Parathyroid adenoma (tissue), 2 donors: Measurements from ENCODE around the gene SDHB.

Experiments used
- H2AFZ ChIP-seq: fragments of 300-600 bp; sonication (generic); one replicate; pipeline ENCODE4 v1.7.0; 2017; ENCODE audit warnings: antibody characterized with exemption, mild to moderate bottlenecking
- H3K27ac ChIP-seq: fragments of 300-600 bp; sonication (generic); one replicate; pipeline ENCODE4 v1.7.0; 2017
- H3K27me3 ChIP-seq: fragments of 300-600 bp; sonication (generic); one replicate; pipeline ENCODE4 v1.7.0; 2017; ENCODE audit warnings: low read length; ENCODE audit not compliant: control insufficient read depth, insufficient read depth
- H3K36me3 ChIP-seq: fragments of 300-600 bp; sonication (generic); one replicate; pipeline ENCODE4 v1.7.0; 2017; ENCODE audit warnings: low read length; ENCODE audit not compliant: control insufficient read depth, insufficient read depth
- H3K4me1 ChIP-seq: fragments of 300-600 bp; sonication (generic); one replicate; pipeline ENCODE4 v1.7.0; 2017; ENCODE audit warnings: control low read depth
- H3K4me2 ChIP-seq: fragments of 300-600 bp; sonication (generic); one replicate; pipeline ENCODE4 v1.7.0; 2017; ENCODE audit warnings: low read length
- H3K4me3 ChIP-seq: fragments of 300-600 bp; sonication (generic); one replicate; pipeline ENCODE4 v1.7.0; 2017; ENCODE audit warnings: low read depth, low read length
- H3K79me2 ChIP-seq: fragments of 300-600 bp; sonication (generic); one replicate; pipeline ENCODE4 v1.7.0; 2017; ENCODE audit warnings: control low read depth
- H3K9ac ChIP-seq: fragments of 300-600 bp; sonication (generic); one replicate; pipeline ENCODE4 v1.7.0; 2017; ENCODE audit warnings: mild to moderate bottlenecking
- H3K9me3 ChIP-seq: fragments of 300-600 bp; sonication (generic); one replicate; pipeline ENCODE4 v1.7.0; 2017; ENCODE audit warnings: low read length; ENCODE audit not compliant: control insufficient read depth
- CTCF ChIP-seq: fragments of 300-600 bp; sonication (generic); IDR thresholded peaks from one replicate; pipeline ENCODE4 v1.7.0; 2017; ENCODE audit warnings: antibody characterized with exemption, mild to moderate bottlenecking
- donor health status: primary hyperparathyroidism.

Gene SDHB

DNA sequence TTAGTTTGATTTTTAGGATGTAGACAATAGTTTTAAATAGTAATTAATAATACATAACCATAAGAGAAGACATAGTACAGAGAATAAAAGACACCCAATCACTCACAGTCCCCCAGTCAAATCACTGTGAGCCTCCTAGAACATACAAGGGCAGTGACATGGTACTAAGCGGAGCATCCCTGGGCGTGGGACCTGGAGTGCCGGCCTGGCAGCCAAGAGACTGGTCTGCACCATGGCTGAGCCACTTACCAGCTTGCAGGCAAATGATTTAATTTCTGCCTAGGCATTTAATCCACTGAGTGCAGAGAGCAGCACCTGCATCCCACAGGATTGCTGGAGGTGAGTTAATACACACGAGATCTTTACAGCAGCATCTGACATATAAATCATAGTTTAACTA lies 20.4 kb downstream of the SDHB start:
- no peak overlapping the region for H2AFZ ChIP-seq
- H3K4me3 ChIP-seq: no peak overlapping the region
- no peaks in the 10 kb centered on the region for H3K36me3 ChIP-seq
- no peaks in the 10 kb centered on the region for H3K9me3 ChIP-seq
- no peaks in the 10 kb centered on the region for H3K79me2 ChIP-seq
- no peak overlapping the region for H3K4me2 ChIP-seq
- no peak for TF ChIP-seq CTCF
- no peak overlapping the region for H3K27ac ChIP-seq
- H3K27me3 ChIP-seq: no peaks in the 10 kb centered on the region
- H3K4me1 ChIP-seq: peaks cover under 1% of the 10 kb centered on the region
- H3K9ac ChIP-seq: no peak overlapping the region

- H3K79me2 ChIP-seq: no peaks in the 10 kb centered on the region
- no peak overlapping the region for H3K4me2 ChIP-seq
- no peak for TF ChIP-seq CTCF
- no peaks in the 10 kb centered on the region for H3K27me3 ChIP-seq
- no peaks in the 10 kb centered on the region for H3K9me3 ChIP-seq
- H3K4me3 ChIP-seq: no peak overlapping the region
- H3K9ac ChIP-seq: no peak overlapping the region
- no peaks in the 10 kb centered on the region for H3K36me3 ChIP-seq
- H3K27ac ChIP-seq: no peak overlapping the region
- H3K4me1 ChIP-seq: peaks cover 5% of the 10 kb centered on the region
- H2AFZ ChIP-seq: no peak overlapping the region
These were observed 21.1 kb downstream of the SDHB start for GRCh38 chr1:17032741-17033140.

GRCh38 chr1:17031436-17031835 lies 22.4 kb downstream of the SDHB start:
- no peak overlapping the region for H3K27ac ChIP-seq
- no peak overlapping the region for H3K4me2 ChIP-seq
- H3K4me3 ChIP-seq: no peak overlapping the region
- no peaks in the 10 kb centered on the region for H3K9me3 ChIP-seq
- TF ChIP-seq CTCF: no peak
- no peak overlapping the region for H2AFZ ChIP-seq
- H3K27me3 ChIP-seq: no peaks in the 10 kb centered on the region
- no peaks in the 10 kb centered on the region for H3K36me3 ChIP-seq
- peaks cover 5% of the 10 kb centered on the region for H3K4me1 ChIP-seq
- H3K9ac ChIP-seq: no peak overlapping the region
- no peaks in the 10 kb centered on the region for H3K79me2 ChIP-seq

DNA sequence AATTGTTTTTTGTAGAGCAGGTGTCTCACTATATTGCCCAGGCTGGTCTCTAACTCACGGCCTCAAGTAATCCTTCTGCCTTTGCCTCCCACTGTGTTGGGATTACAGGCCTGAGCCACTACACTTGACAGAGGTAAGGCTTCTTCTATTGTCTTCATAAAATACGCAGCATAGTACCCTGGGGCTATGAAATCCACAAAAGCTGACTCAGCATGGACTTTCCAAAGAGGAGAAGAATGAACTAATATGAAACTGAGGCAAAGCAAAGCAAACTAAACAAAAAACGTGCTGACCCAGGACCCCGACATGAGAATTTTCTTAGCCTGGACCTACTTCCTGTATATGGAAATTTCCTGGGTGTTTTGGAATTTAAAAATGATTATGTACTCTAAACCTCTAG lies 23.6 kb downstream of the SDHB start:
- no peaks in the 10 kb centered on the region for H3K36me3 ChIP-seq
- H2AFZ ChIP-seq: no peak overlapping the region
- no peak for TF ChIP-seq CTCF
- peaks cover 5% of the 10 kb centered on the region for H3K4me1 ChIP-seq
- no peak overlapping the region for H3K27ac ChIP-seq
- no peak overlapping the region for H3K9ac ChIP-seq
- H3K9me3 ChIP-seq: no peaks in the 10 kb centered on the region
- H3K4me3 ChIP-seq: no peak overlapping the region
- H3K79me2 ChIP-seq: no peaks in the 10 kb centered on the region
- no peaks in the 10 kb centered on the region for H3K27me3 ChIP-seq
- no peak overlapping the region for H3K4me2 ChIP-seq

DNA sequence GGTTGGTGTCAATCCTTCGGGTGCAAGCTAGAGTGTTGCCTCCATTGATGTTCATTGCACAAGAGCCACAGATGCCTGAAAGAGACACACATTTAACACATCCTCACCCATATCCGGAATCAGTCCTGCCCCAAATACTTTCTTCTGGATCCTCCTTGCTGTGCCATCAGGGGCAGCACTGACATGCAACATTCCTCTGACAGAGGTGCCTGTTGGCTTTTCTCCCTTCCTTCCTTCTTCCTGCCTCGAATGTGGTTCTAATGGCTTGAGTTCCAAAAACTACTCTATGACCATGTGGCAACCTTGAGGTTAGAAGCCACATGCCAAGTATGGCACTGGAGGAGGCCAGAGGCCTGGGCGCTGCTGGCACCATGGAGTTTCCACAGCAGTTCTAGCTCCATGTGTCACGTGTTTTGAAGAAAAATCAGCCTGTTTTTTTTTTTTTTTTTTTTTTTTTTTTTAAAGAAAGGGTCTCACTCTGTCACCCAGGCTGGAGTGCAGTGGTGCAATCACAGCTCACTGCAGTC lies 25.1 kb downstream of the SDHB start:
- no peak overlapping the region for H2AFZ ChIP-seq
- no peak overlapping the region for H3K9ac ChIP-seq
- H3K27me3 ChIP-seq: no peaks in the 10 kb centered on the region
- TF ChIP-seq CTCF: no peak
- H3K4me2 ChIP-seq: no peak overlapping the region
- no peaks in the 10 kb centered on the region for H3K79me2 ChIP-seq
- H3K4me3 ChIP-seq: no peak overlapping the region
- no peaks in the 10 kb centered on the region for H3K36me3 ChIP-seq
- no peak overlapping the region for H3K27ac ChIP-seq
- no peaks in the 10 kb centered on the region for H3K9me3 ChIP-seq
- H3K4me1 ChIP-seq: peaks cover 5% of the 10 kb centered on the region
